Mesothelial cell of epicardium (in vitro differentiated cells): ENCODE measurements around the gene ZNF212. TPM values are rescaled to one million over a fixed set of nuclear protein-coding genes. Genes with fewer than 3 reads are reported as not detected.

Experiments
- DNase-seq, 2 experiments: peaks; one replicate each; pipeline ENCODE4 v3.0.0; 2021; ENCODE audit warnings: low spot score in 2 of 2; ENCODE audit not compliant: unreplicated experiment in 2 of 2
- H3K27ac Mint-ChIP-seq: 2 replicates; pipeline ENCODE4 v1.8.0; 2021; ENCODE audit warnings: mixed read lengths
- H3K27me3 Mint-ChIP-seq: 2 replicates; pipeline ENCODE4 v1.8.0; 2021; ENCODE audit warnings: low read depth, mixed read lengths
- H3K36me3 Mint-ChIP-seq: 2 replicates; pipeline ENCODE4 v1.8.0; 2021; ENCODE audit warnings: mixed read lengths
- H3K4me1 Mint-ChIP-seq: 2 replicates; pipeline ENCODE4 v1.8.0; 2021; ENCODE audit warnings: mixed read lengths
- H3K4me3 Mint-ChIP-seq: 2 replicates; pipeline ENCODE4 v1.8.0; 2021; ENCODE audit warnings: mild to moderate bottlenecking, moderate library complexity, mixed read lengths
- H3K9me3 Mint-ChIP-seq: 2 replicates; pipeline ENCODE4 v1.8.0; 2021; ENCODE audit warnings: mixed read lengths
- total RNA-seq: library from RNA; stranded (reverse); gene quantifications from 3 replicates; pipeline ENCODE4 v1.2.1, GENCODE V29; 2021
- TF ChIP-seq, protein P1 (sequence below): fragments of 200-600 bp; sonication (generic); IDR thresholded peaks from one replicate; pipeline ENCODE4 v1.5.0; 2021; ENCODE audit warnings: antibody characterized with exemption; ENCODE audit not compliant: unreplicated experiment

ZNF212 gene
- total RNA-seq, 1 donor from 2014 or later: 20.8 TPM

DNA sequence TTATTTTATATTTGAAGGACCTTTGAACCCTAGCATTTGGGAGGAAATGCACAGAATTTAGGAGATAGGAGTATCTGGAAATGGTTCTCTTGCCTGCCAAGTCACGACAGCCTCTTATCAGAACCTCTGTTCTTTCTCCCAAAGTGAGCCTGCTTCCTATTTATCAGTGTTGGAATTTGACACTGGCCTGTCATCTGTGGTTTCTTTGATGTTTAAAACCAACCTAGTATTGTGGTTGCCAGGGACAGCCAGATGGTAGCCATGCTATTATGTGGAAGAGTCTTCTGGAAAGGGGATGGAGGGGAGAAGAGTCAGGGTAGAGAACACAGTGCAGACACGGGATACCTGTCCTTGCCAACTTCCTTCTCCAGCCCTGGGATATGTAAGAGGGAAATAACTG, 23.0 kb upstream of the ZNF212 start:
- TF ChIP-seq, protein P1, sequence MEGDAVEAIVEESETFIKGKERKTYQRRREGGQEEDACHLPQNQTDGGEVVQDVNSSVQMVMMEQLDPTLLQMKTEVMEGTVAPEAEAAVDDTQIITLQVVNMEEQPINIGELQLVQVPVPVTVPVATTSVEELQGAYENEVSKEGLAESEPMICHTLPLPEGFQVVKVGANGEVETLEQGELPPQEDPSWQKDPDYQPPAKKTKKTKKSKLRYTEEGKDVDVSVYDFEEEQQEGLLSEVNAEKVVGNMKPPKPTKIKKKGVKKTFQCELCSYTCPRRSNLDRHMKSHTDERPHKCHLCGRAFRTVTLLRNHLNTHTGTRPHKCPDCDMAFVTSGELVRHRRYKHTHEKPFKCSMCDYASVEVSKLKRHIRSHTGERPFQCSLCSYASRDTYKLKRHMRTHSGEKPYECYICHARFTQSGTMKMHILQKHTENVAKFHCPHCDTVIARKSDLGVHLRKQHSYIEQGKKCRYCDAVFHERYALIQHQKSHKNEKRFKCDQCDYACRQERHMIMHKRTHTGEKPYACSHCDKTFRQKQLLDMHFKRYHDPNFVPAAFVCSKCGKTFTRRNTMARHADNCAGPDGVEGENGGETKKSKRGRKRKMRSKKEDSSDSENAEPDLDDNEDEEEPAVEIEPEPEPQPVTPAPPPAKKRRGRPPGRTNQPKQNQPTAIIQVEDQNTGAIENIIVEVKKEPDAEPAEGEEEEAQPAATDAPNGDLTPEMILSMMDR: no peak
- Mint-ChIP-seq H3K36me3 (peaks cover 37% of the 10 kb centered on the region), H3K27ac (no peak overlapping the region), H3K9me3 (no peaks in the 10 kb centered on the region), H3K27me3 (no peaks in the 10 kb centered on the region), H3K4me1 (no peaks in the 10 kb centered on the region), H3K4me3 (no peak overlapping the region)
- no peak for DNase-seq

DNA sequence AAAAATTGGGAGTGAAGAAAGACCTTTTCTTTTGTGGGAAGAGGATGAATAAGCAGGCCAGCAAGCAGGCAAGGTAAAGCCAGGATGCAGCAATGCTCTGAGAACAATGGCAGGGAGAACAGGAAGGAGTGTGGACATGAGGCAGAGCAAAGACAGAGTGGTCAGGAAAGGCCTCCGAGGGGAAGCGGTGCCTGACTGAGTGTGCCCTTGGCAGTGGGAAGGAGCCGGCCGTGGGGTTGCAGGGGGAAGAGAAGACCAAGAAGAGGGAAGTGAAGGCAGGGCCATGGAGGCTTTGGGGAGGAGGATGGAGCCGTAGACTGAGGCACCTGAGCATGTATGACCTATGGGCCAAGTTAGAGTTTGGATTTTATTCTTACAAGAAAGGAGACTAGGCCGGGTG, 21.9 kb upstream of the ZNF212 start:
- no peaks in the 10 kb centered on the region for H3K4me1 Mint-ChIP-seq
- no peak for DNase-seq
- no peaks in the 10 kb centered on the region for H3K9me3 Mint-ChIP-seq
- H3K27me3 Mint-ChIP-seq: no peaks in the 10 kb centered on the region
- no peak overlapping the region for H3K27ac Mint-ChIP-seq
- TF ChIP-seq, protein P1: no peak
- H3K4me3 Mint-ChIP-seq: no peak overlapping the region
- H3K36me3 Mint-ChIP-seq: peaks cover 38% of the 10 kb centered on the region

DNA sequence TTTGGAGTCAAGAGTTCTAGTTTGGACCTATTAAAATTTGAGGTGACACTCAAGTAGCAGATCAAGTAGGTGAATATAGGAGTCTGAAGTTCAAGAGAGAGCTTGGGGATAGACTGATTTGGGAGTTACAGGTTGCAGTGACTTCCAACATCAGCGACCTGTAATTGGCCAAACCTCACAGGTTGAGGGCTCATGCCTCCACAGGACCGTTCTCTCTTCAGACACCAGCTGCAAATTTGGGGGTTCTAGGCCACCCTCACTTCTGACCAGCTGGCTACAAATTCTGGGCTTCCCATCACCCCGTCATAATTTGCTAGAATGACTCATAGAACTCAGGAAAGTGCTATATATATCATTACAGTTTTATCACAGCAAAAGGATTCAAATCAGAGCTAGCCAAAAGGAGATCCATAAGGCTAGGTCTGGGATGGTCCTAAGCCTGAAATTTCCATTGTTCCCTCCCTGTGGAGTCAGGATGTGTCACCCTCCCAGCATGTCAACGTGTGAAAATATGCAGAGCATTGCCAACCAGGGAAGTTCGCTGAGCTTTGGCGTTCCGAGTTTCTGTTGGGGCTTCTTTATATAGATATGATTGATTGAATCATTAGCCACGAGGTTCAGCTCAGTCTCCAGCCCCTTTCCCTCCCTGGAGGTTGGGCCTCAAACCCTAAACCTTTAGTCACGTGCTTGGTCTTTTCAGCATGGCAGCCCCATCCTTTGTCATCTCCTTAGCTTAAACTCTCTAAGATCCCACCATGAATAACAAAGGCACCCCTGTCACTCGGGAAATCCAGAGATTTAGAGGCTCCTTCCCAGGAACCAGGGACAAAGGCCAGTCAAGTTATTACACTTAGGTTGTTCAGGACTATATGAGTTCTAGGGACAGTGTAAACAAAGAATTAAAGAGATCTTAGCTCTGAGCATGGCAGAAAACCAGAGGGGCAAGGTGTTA, 20.7 kb upstream of the ZNF212 start:
- TF ChIP-seq, protein P1: no peak
- Mint-ChIP-seq H3K27me3 (no peaks in the 10 kb centered on the region), H3K36me3 (peaks cover 38% of the 10 kb centered on the region), H3K4me3 (no peak overlapping the region), H3K9me3 (no peaks in the 10 kb centered on the region), H3K27ac (no peak overlapping the region), H3K4me1 (no peaks in the 10 kb centered on the region)
- DNase-seq: no peak

DNA sequence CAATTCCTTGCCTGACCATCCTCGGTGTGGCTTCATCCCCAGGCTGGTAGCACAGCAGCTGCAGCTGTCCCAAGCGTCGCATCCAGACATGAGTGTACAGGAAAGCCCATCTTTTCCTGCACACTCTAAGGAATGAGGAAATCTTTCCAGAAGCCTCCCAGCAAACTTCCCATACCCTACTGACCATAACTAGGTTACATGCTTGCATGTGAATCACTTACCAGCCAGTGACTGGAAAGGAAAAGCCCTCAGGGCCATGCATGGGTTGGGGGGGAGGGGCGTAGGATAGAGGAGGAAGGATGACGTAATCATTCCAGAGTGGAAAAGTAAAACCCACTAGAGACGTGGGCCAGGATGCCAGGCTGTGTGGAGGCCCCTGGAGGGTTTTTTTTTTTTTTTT, 18.9 kb upstream of the ZNF212 start:
- H3K27me3 Mint-ChIP-seq: no peaks in the 10 kb centered on the region
- DNase-seq: no peak

DNA sequence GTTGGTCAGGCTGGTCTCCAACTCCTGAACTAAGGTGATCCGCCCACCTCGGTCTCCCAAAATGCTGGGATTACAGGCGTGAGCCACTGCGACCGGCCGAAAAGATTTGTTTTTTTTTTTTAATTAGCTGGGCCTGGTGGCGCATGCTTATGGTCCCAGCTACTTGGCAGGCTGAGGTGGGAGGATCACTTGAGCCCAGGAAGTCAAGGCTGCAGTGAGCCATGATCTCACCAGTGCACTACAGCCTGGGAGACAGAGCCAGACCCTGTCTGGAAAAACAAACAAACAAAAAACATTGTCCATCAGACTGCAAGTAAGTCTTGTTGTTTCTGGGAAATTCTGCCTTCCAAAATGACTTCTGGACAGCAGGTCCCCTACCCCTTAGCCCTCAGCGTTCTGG, 16.3 kb upstream of the ZNF212 start:
- peaks cover 45% of the 10 kb centered on the region for H3K36me3 Mint-ChIP-seq
- TF ChIP-seq, protein P1: no peak
- H3K4me3 Mint-ChIP-seq: no peak overlapping the region
- no peaks in the 10 kb centered on the region for H3K4me1 Mint-ChIP-seq
- H3K9me3 Mint-ChIP-seq: no peaks in the 10 kb centered on the region
- no peak overlapping the region for H3K27ac Mint-ChIP-seq
- DNase-seq: no peak
- H3K27me3 Mint-ChIP-seq: no peaks in the 10 kb centered on the region

More for the DNA sequence above, 18.9 kb upstream of the ZNF212 start:
- H3K4me3 Mint-ChIP-seq: no peak overlapping the region
- no peaks in the 10 kb centered on the region for H3K4me1 Mint-ChIP-seq
- no peaks in the 10 kb centered on the region for H3K9me3 Mint-ChIP-seq
- TF ChIP-seq, protein P1: no peak
- H3K27ac Mint-ChIP-seq: no peak overlapping the region
- H3K36me3 Mint-ChIP-seq: peaks cover 40% of the 10 kb centered on the region
